ENCODE measurements around the gene BTBD10.
A peak's percentile ranks its signal among the peaks of the same experiment; 100 is the strongest.

BTBD10 gene

GRCh38 chr11:13462901-13463778 lies at the start of gene BTBD10:
TSS of gene BTBD10 (minus strand) at chr11:13463222. CDS start at chr11:13445124, 18,098 bp downstream.
- peak; percentile 87 for DNase-seq (ENCODE audit: low read depth)

- DNase-seq (ENCODE audit: low read depth): no peak
Observed at GRCh38 chr11:13503393-13503792, 40.4 kb upstream of the BTBD10 start.

GRCh38 chr11:13502492-13502891 lies 39.5 kb upstream of the BTBD10 start:
- no peak for DNase-seq (ENCODE audit: low read depth)

GRCh38 chr11:13495929-13496328 lies 32.9 kb upstream of the BTBD10 start, which contains the start of gene PTH:
TSS of gene PTH (minus strand) at chr11:13495997. CDS start at chr11:13492855, 3,142 bp downstream.
- no peak for DNase-seq (ENCODE audit: low read depth)

GRCh38 chr11:13494051-13494450 lies 31.0 kb upstream of the BTBD10 start:
- DNase-seq (ENCODE audit: low read depth): no peak

- no peak for DNase-seq (ENCODE audit: low read depth)
Observed at GRCh38 chr11:13487661-13488030, 24.6 kb upstream of the BTBD10 start.

GRCh38 chr11:13486926-13487660 lies 24.1 kb upstream of the BTBD10 start:
- DNase-seq (ENCODE audit: low read depth): peak; percentile 54

GRCh38 chr11:13480198-13480597 lies 17.2 kb upstream of the BTBD10 start:
- DNase-seq (ENCODE audit: low read depth): no peak

- DNase-seq (ENCODE audit: low read depth): no peak
Observed at GRCh38 chr11:13479688-13480087, 16.7 kb upstream of the BTBD10 start.

- no peak for DNase-seq (ENCODE audit: low read depth)
Observed at GRCh38 chr11:13475091-13475490, 12.1 kb upstream of the BTBD10 start.

GRCh38 chr11:13473013-13473722 lies 10.1 kb upstream of the BTBD10 start:
- DNase-seq (ENCODE audit: low read depth): no peak

GRCh38 chr11:13468750-13469149 lies 5.7 kb upstream of the BTBD10 start:
- DNase-seq (ENCODE audit: low read depth): no peak

GRCh38 chr11:13465909-13466371 lies 2.9 kb upstream of the BTBD10 start:
- no peak for DNase-seq (ENCODE audit: low read depth)

GRCh38 chr11:13463779-13464290 lies 813 bp upstream of the BTBD10 start:
- no peak for DNase-seq (ENCODE audit: low read depth)

- DNase-seq (ENCODE audit: low read depth): peak; percentile 42
Observed at GRCh38 chr11:13462311-13462900, 616 bp downstream of the BTBD10 start.

GRCh38 chr11:13461291-13461690 lies 1.7 kb downstream of the BTBD10 start:
- no peak for DNase-seq (ENCODE audit: low read depth)

GRCh38 chr11:13450832-13451397 lies 12.1 kb downstream of the BTBD10 start:
- DNase-seq (ENCODE audit: low read depth): no peak

GRCh38 chr11:13449522-13449921 lies 13.5 kb downstream of the BTBD10 start:
- DNase-seq (ENCODE audit: low read depth): no peak

GRCh38 chr11:13448876-13449275 lies 14.1 kb downstream of the BTBD10 start:
- no peak for DNase-seq (ENCODE audit: low read depth)

GRCh38 chr11:13446444-13446843 lies 16.6 kb downstream of the BTBD10 start:
- DNase-seq (ENCODE audit: low read depth): no peak

- DNase-seq (ENCODE audit: low read depth): no peak
Observed at GRCh38 chr11:13445588-13445987, 17.4 kb downstream of the BTBD10 start.
